Peyer's patch (tissue), 4 donors: ENCODE measurements around the gene TPM4. TPM values are rescaled to one million over a fixed set of nuclear protein-coding genes. Genes with fewer than 3 reads are reported as not detected.

Experiments used
- DNase-seq, 3 donors: peaks; one replicate each; pipeline ENCODE4 v3.0.0-alpha.2; 2017 to 2019
- H3K27ac ChIP-seq, 4 donors: fragments of 200-600 bp; sonication (generic); one replicate each; pipeline ENCODE4 v1.5.1; 2016 to 2019
- H3K27me3 ChIP-seq, 2 donors: fragments of 200-600 bp; sonication (generic); one replicate each; pipeline ENCODE4 v1.5.1; 2019
- H3K36me3 ChIP-seq, 3 donors: fragments of 200-600 bp; sonication (generic); one replicate each; pipeline ENCODE4 v1.5.1; 2016 to 2019
- H3K4me1 ChIP-seq, 4 donors: fragments of 200-600 bp; sonication (generic); one replicate each; pipeline ENCODE4 v1.5.1; 2016 to 2019
- H3K4me3 ChIP-seq, 4 donors: fragments of 200-600 bp; sonication (generic); 1 replicate in 3 of 4; 2 replicates in 1 of 4; pipeline ENCODE4 v1.5.1; 2016 to 2019; ENCODE audit warnings: mild to moderate bottlenecking in 1 of 4
- H3K9me3 ChIP-seq, 4 donors: fragments of 200-600 bp; sonication (generic); one replicate each; pipeline ENCODE4 v1.5.1; 2016 to 2019; ENCODE audit warnings: mild to moderate bottlenecking in 1 of 4
- CTCF ChIP-seq, 6 experiments: fragments of 450-650 bp in 4 of 6; fragments of 200-600 bp in 2 of 6; sonication (generic) in 1 of 6; IDR thresholded peaks; one replicate each; pipeline ENCODE4 v1.5.1; 2017 to 2019; ENCODE audit warnings: antibody characterized with exemption in 6 of 6, mild to moderate bottlenecking in 3 of 6, moderate library complexity in 1 of 6
- POLR2A ChIP-seq, 2 donors: fragments of 450-650 bp; IDR thresholded peaks; one replicate each; pipeline ENCODE4 v1.5.1; 2017; ENCODE audit warnings: antibody characterized with exemption in 2 of 2, mild to moderate bottlenecking in 2 of 2, moderate library complexity in 2 of 2
- total RNA-seq, 4 donors: library from RNA; depleted of rRNA; stranded (reverse); fragments of >200 nt; gene quantifications; one replicate each; pipeline ENCODE4 v1.1.0, GENCODE V29; 2016

The TPM4 gene
- total RNA-seq, 4 donors from 2014 or later = 125 to 423 (median 139) TPM

GRCh38 chr19:16125737-16126495, 49.6 kb downstream of the TPM4 start:
- DNase-seq = peak in 1 of 3 donors; percentile 69
- TF ChIP-seq CTCF (IDR thresholded peaks at IDR 0.05) = no peak
- TF ChIP-seq POLR2A (IDR thresholded peaks at IDR 0.05) = no peak
- H3K27ac ChIP-seq = peak overlapping the region in 3 of 4 donors; percentile 43 to 90 (median 67)

GRCh38 chr19:16127080-16127479, 50.8 kb downstream of the TPM4 start:
- Histone ChIP-seq H3K27ac (no peak overlapping the region), H3K9me3 (no peaks in the 10 kb centered on the region), H3K36me3 (peaks cover 0 to 98% (median 0%) of the 10 kb centered on the region in 3 donors), H3K4me1 (peaks cover 0 to 11% (median 0%) of the 10 kb centered on the region in 4 donors), H3K27me3 (no peaks in the 10 kb centered on the region), H3K4me3 (no peak overlapping the region)
- TF ChIP-seq POLR2A (IDR thresholded peaks at IDR 0.05) = no peak
- no peak for TF ChIP-seq CTCF (IDR thresholded peaks at IDR 0.05)
- no peak for DNase-seq

More at GRCh38 chr19:16125737-16126495, 49.6 kb downstream of the TPM4 start:
- peaks cover 0 to 100% (median 0%) of the 10 kb centered on the region in 3 donors for H3K36me3 ChIP-seq
- H3K27me3 ChIP-seq = no peaks in the 10 kb centered on the region
- peaks cover 0 to 11% (median 0%) of the 10 kb centered on the region in 4 donors for H3K4me1 ChIP-seq
- H3K9me3 ChIP-seq = no peaks in the 10 kb centered on the region
- H3K4me3 ChIP-seq = no peak overlapping the region

GRCh38 chr19:16127776-16128371, 51.6 kb downstream of the TPM4 start:
- peaks cover 0 to 98% (median 0%) of the 10 kb centered on the region in 3 donors for H3K36me3 ChIP-seq
- DNase-seq = no peak

GRCh38 chr19:16131648-16132047, 55.4 kb downstream of the TPM4 start:
- peaks cover 0 to 6% (median 0%) of the 10 kb centered on the region in 4 donors for H3K4me1 ChIP-seq
- no peaks in the 10 kb centered on the region for H3K9me3 ChIP-seq
- no peak for DNase-seq
- no peaks in the 10 kb centered on the region for H3K27me3 ChIP-seq
- H3K36me3 ChIP-seq = peaks cover 0 to 78% (median 0%) of the 10 kb centered on the region in 3 donors
- no peak overlapping the region for H3K4me3 ChIP-seq
- H3K27ac ChIP-seq = no peak overlapping the region
- TF ChIP-seq POLR2A (IDR thresholded peaks at IDR 0.05) (no peak), CTCF (IDR thresholded peaks at IDR 0.05) (no peak)

More at GRCh38 chr19:16127776-16128371, 51.6 kb downstream of the TPM4 start:
- no peak for TF ChIP-seq CTCF (IDR thresholded peaks at IDR 0.05)
- TF ChIP-seq POLR2A (IDR thresholded peaks at IDR 0.05) = no peak
- H3K9me3 ChIP-seq = no peaks in the 10 kb centered on the region
- H3K4me1 ChIP-seq = peaks cover 0 to 11% (median 0%) of the 10 kb centered on the region in 4 donors
- H3K4me3 ChIP-seq = no peak overlapping the region
- no peak overlapping the region for H3K27ac ChIP-seq
- H3K27me3 ChIP-seq = no peaks in the 10 kb centered on the region

GRCh38 chr19:16133818-16134217, 57.5 kb downstream of the TPM4 start:
- H3K4me3 ChIP-seq = no peak overlapping the region
- DNase-seq = no peak
- no peaks in the 10 kb centered on the region for H3K27me3 ChIP-seq
- no peaks in the 10 kb centered on the region for H3K9me3 ChIP-seq
- peaks cover 0 to 6% (median 0%) of the 10 kb centered on the region in 4 donors for H3K4me1 ChIP-seq
- peaks cover 0 to 57% (median 0%) of the 10 kb centered on the region in 3 donors for H3K36me3 ChIP-seq
- no peak for TF ChIP-seq CTCF (IDR thresholded peaks at IDR 0.05)
- peak overlapping the region in 1 of 4 donors; percentile 35 for H3K27ac ChIP-seq
